CD14-positive monocyte (primary cell): Measurements from ENCODE around the gene TTLL7. TPM values are rescaled to one million over a fixed set of nuclear protein-coding genes. Genes with fewer than 3 reads are reported as not detected.

ENCODE experiments used
- DNase-seq, 3 donors: peaks; one replicate each; pipeline ENCODE4 v3.0.0-alpha.2; 2011 to 2022
- H2AFZ ChIP-seq: 2 replicates; pipeline ENCODE4 v1.6.0; 2012; ENCODE audit warnings: mild to moderate bottlenecking, low read depth, low read length, inconsistent platforms; ENCODE audit not compliant: insufficient read depth, poor library complexity, severe bottlenecking
- H3K27ac ChIP-seq, 2 donors: 1 replicate in 1 of 2; 2 replicates in 1 of 2; pipeline ENCODE4 v1.5.1; 2012 to 2013; ENCODE audit warnings: low read length in 2 of 2, control low read depth in 1 of 2, inconsistent platforms in 1 of 2, low read depth in 1 of 2, mild to moderate bottlenecking in 1 of 2
- H3K27me3 ChIP-seq, 2 donors: one replicate each; pipeline versions ENCODE4 v1.6.0 to v1.6.1; 2011 to 2013; ENCODE audit warnings: low read length in 2 of 2; ENCODE audit not compliant: control insufficient read depth in 2 of 2, insufficient read depth in 2 of 2
- H3K36me3 ChIP-seq, 2 donors: replicated peaks in 1 of 2; 1 replicate in 1 of 2; 2 replicates in 1 of 2; pipeline versions ENCODE4 v1.5.1 to v1.6.1; 2012 to 2013; ENCODE audit warnings: low read length in 2 of 2, control low read depth in 1 of 2, inconsistent platforms in 1 of 2, mild to moderate bottlenecking in 1 of 2; ENCODE audit not compliant: insufficient read depth in 2 of 2, control insufficient read depth in 1 of 2
- H3K4me1 ChIP-seq, 2 donors: 1 replicate in 1 of 2; 2 replicates in 1 of 2; pipeline versions ENCODE4 v1.5.1 to v1.6.1; 2012 to 2013; ENCODE audit warnings: low read length in 2 of 2, control low read depth in 1 of 2, inconsistent platforms in 1 of 2, mild to moderate bottlenecking in 1 of 2, moderate library complexity in 1 of 2; ENCODE audit not compliant: insufficient read depth in 2 of 2, control insufficient read depth in 1 of 2
- H3K4me2 ChIP-seq: replicated peaks from 2 replicates; pipeline ENCODE3; 2012; ENCODE audit warnings: low read length, moderate library complexity, mild to moderate bottlenecking; ENCODE audit not compliant: poor library complexity, severe bottlenecking; ENCODE audit errors: extremely low read depth
- H3K4me3 ChIP-seq, 3 experiments: fragments of 200-600 bp in 1 of 3; sonication (generic) in 1 of 3; replicated peaks in 1 of 3; 1 replicate in 2 of 3; 2 replicates in 1 of 3; pipeline ENCODE4 v1.5.1; 2011 to 2013; ENCODE audit warnings: low read length in 3 of 3, mild to moderate bottlenecking in 3 of 3, control low read depth in 2 of 3, low read depth in 2 of 3, inconsistent platforms in 1 of 3, moderate library complexity in 1 of 3
- H3K79me2 ChIP-seq: 2 replicates; pipeline ENCODE4 v1.6.0; 2012; ENCODE audit warnings: mild to moderate bottlenecking, control low read depth, inconsistent platforms, low read length, moderate library complexity; ENCODE audit not compliant: insufficient read depth
- H3K9ac ChIP-seq: 2 replicates; pipeline ENCODE4 v1.6.0; 2017; ENCODE audit warnings: low read length, mild to moderate bottlenecking; ENCODE audit not compliant: insufficient read depth, poor library complexity, severe bottlenecking
- H3K9me3 ChIP-seq, 2 donors: replicated peaks in 1 of 2; 1 replicate in 1 of 2; 2 replicates in 1 of 2; pipeline versions ENCODE4 v1.5.1 to v1.6.1; 2012 to 2013; ENCODE audit warnings: low read length in 2 of 2, control low read depth in 1 of 2; ENCODE audit not compliant: control insufficient read depth in 1 of 2, insufficient read depth in 1 of 2
- H4K20me1 ChIP-seq: 2 replicates; pipeline ENCODE4 v1.6.0; 2012; ENCODE audit warnings: mild to moderate bottlenecking, low read length, control low read depth, moderate library complexity; ENCODE audit not compliant: insufficient read depth
- H3K27ac Mint-ChIP-seq, 7 donors: one replicate each; pipeline ENCODE4 v1.8.0; 2020; ENCODE audit warnings: mild to moderate bottlenecking in 7 of 7, mixed read lengths in 7 of 7, moderate library complexity in 6 of 7, inconsistent platforms in 2 of 7
- H3K27me3 Mint-ChIP-seq, 3 donors: one replicate each; pipeline ENCODE4 v1.8.0; 2021 to 2022; ENCODE audit warnings: low read depth in 3 of 3, mild to moderate bottlenecking in 3 of 3, mixed read lengths in 3 of 3, moderate library complexity in 3 of 3, inconsistent platforms in 1 of 3
- H3K36me3 Mint-ChIP-seq, 2 donors: one replicate each; pipeline ENCODE4 v1.8.0; 2020; ENCODE audit warnings: mixed read lengths in 2 of 2, inconsistent platforms in 1 of 2, mild to moderate bottlenecking in 1 of 2
- H3K4me1 Mint-ChIP-seq: one replicate; pipeline ENCODE4 v1.8.0; 2020; ENCODE audit warnings: mild to moderate bottlenecking, mixed read lengths
- H3K4me3 Mint-ChIP-seq, 2 donors: one replicate each; pipeline ENCODE4 v1.8.0; 2020; ENCODE audit warnings: mild to moderate bottlenecking in 2 of 2, mixed read lengths in 2 of 2, moderate library complexity in 1 of 2
- H3K9me3 Mint-ChIP-seq, 7 donors: one replicate each; pipeline ENCODE4 v1.8.0; 2020 to 2022; ENCODE audit warnings: mixed read lengths in 7 of 7, mild to moderate bottlenecking in 6 of 7, moderate library complexity in 6 of 7, inconsistent platforms in 2 of 7
- WGBS: methylation state at CpG from one replicate; pipeline ENCODE4 v1.1.5; 2013; ENCODE audit warnings: missing lambda C conversion rate; ENCODE audit not compliant: insufficient coverage; 5-methylcytosine and 5-hydroxymethylcytosine counted together
- intact Hi-C, 2 donors: fragments of 100-400 bp; cut with micrococcal nuclease; formaldehyde crosslinking; loops; one replicate each; pipeline versions ENCODE4 v1.15.0 to v1.15.1; 2023
- polyA plus RNA-seq, 3 donors: library from polyadenylated mRNA; depleted of rRNA in 1 of 3; unstranded in 2 of 3; stranded (reverse) in 1 of 3; fragments of 300-500 nt in 2 of 3; fragments of >200 nt in 1 of 3; fragmentation: Illumina TruSeq in 2 of 3; gene quantifications; 1 replicate in 2 of 3; 2 replicates in 1 of 3; pipeline ENCODE4 v1.2.3, GENCODE V29; 2012 to 2021
- TF ChIP-seq, protein P1 (sequence below): fragments of 200-600 bp; IDR thresholded peaks from one replicate; pipeline ENCODE4 v1.8.0; 2022; ENCODE audit warnings: antibody characterized with exemption, mild to moderate bottlenecking

Gene TTLL7
- polyA plus RNA-seq, 3 donors, result 0.12 to 0.69 TPM; not detected in 1

DNA sequence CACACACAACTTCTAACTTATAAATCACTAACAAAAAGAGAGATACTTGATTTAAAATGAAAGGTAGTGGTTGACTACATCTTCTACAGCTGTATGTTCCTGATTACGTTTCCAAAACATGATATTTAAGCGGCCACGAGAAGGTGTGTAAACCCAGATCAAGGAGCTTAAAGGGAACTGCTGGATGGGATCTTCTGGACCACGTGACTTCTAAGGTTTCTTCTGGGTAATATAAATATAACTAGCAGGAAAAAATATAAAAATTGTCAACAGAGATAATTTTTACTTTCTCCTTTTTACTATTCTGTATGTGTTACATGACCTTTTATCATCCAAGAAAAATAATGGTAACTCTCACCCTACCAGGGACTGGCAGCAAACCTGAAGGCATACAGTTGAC lies 66.2 kb downstream of the TTLL7 start:
- Histone ChIP-seq H3K27me3 (no peaks in the 10 kb centered on the region), H3K9me3 (no peaks in the 10 kb centered on the region), H2AFZ (no peak overlapping the region), H3K4me1 (no peaks in the 10 kb centered on the region), H3K36me3 (no peaks in the 10 kb centered on the region), H3K79me2 (no peaks in the 10 kb centered on the region), H3K4me2 (no peak overlapping the region), H3K27ac (no peak overlapping the region), H3K4me3 (no peak overlapping the region), H3K9ac (no peak overlapping the region), H4K20me1 (no peaks in the 10 kb centered on the region)
- intact Hi-C loops, result no loop called here
- Mint-ChIP-seq H3K27ac (no peak overlapping the region), H3K27me3 (peaks cover 0 to 2% (median 0%) of the 10 kb centered on the region in 3 donors), H3K4me3 (no peak overlapping the region), H3K4me1 (no peaks in the 10 kb centered on the region), H3K9me3 (peaks cover 0 to 1% (median 0%) of the 10 kb centered on the region in 7 donors), H3K36me3 (no peaks in the 10 kb centered on the region)
- no CpG with 5 or more reads among the region's 4 CpGs for WGBS
- TF ChIP-seq, protein P1, sequence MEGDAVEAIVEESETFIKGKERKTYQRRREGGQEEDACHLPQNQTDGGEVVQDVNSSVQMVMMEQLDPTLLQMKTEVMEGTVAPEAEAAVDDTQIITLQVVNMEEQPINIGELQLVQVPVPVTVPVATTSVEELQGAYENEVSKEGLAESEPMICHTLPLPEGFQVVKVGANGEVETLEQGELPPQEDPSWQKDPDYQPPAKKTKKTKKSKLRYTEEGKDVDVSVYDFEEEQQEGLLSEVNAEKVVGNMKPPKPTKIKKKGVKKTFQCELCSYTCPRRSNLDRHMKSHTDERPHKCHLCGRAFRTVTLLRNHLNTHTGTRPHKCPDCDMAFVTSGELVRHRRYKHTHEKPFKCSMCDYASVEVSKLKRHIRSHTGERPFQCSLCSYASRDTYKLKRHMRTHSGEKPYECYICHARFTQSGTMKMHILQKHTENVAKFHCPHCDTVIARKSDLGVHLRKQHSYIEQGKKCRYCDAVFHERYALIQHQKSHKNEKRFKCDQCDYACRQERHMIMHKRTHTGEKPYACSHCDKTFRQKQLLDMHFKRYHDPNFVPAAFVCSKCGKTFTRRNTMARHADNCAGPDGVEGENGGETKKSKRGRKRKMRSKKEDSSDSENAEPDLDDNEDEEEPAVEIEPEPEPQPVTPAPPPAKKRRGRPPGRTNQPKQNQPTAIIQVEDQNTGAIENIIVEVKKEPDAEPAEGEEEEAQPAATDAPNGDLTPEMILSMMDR, result no peak
- DNase-seq, result no peak

DNA sequence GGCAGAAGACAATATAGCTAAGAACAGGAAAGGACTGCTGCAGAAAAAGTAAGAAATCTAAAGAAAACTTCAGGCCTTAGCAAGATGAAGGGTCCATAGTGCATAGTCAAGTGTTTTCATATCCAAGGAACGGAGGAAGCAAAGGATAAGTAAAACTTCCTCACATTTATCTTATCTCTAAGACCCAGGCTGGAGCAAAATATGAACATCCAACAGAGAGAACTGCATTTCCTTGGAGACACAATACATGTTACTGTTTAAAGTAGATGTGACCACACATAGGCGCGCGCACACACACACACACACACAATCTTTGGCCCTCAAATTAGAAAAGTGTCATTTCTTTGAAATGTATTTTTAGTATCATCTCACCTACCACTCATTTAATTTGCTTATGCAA lies 66.7 kb downstream of the TTLL7 start:
- TF ChIP-seq, protein P1, result no peak
- Histone ChIP-seq H3K9me3 (no peaks in the 10 kb centered on the region), H3K4me2 (no peak overlapping the region), H3K27me3 (no peaks in the 10 kb centered on the region), H3K9ac (no peak overlapping the region), H3K4me3 (no peak overlapping the region), H3K4me1 (no peaks in the 10 kb centered on the region), H4K20me1 (no peaks in the 10 kb centered on the region), H2AFZ (no peak overlapping the region), H3K27ac (no peak overlapping the region), H3K36me3 (no peaks in the 10 kb centered on the region), H3K79me2 (no peaks in the 10 kb centered on the region)
- Mint-ChIP-seq H3K27ac (no peak overlapping the region), H3K36me3 (no peaks in the 10 kb centered on the region), H3K9me3 (peaks cover 0 to 1% (median 0%) of the 10 kb centered on the region in 7 donors), H3K4me1 (no peaks in the 10 kb centered on the region), H3K4me3 (no peak overlapping the region), H3K27me3 (peaks cover 0 to 2% (median 0%) of the 10 kb centered on the region in 3 donors)
- no CpG with 5 or more reads among the region's 4 CpGs for WGBS
- no peak for DNase-seq
- intact Hi-C loops, result no loop called here
